CD4-positive, alpha-beta T cell (primary cell): ENCODE results near the gene RAMACL. TPM values are rescaled to one million over a fixed set of nuclear protein-coding genes. Genes with fewer than 3 reads are reported as not detected.

ENCODE experiments used
- ATAC-seq: fragments of 200-7000 bp; cut with Tn5 transposase; one replicate; pipeline ENCODE4 v1.10.0; 2022; ENCODE audit warnings: mild to moderate bottlenecking; ENCODE audit not compliant: poor library complexity
- CTCF ChIA-PET: fragments of 350-600 bp; sonication (Branson Sonifier 250); formaldehyde crosslinking; loops from one replicate; lab custom pipeline; 2021; ENCODE audit warnings: antibody characterized with exemption, inconsistent platforms; lab: Charles Lee
- POLR2A ChIA-PET: fragments of 350-600 bp; sonication (Branson Sonifier 250); formaldehyde crosslinking; loops from one replicate; lab custom pipeline; 2021; ENCODE audit warnings: antibody characterized with exemption, inconsistent platforms; lab: Charles Lee
- DNase-seq, 14 experiments: peaks; one replicate each; pipeline ENCODE4 v3.0.0-alpha.2; 2013 to 2020; ENCODE audit warnings: mixed read lengths in 2 of 14
- H3K27ac ChIP-seq, 2 donors: one replicate each; pipeline versions ENCODE4 v1.5.1 to v1.7.0; 2013; ENCODE audit warnings: low read length in 2 of 2, low read depth in 1 of 2, mild to moderate bottlenecking in 1 of 2
- H3K27me3 ChIP-seq, 2 experiments: 1 replicate in 1 of 2; 2 replicates in 1 of 2; pipeline versions ENCODE4 v1.6.1 to v1.7.0; 2013; ENCODE audit warnings: low read length in 2 of 2, control low read depth in 1 of 2, mild to moderate bottlenecking in 1 of 2, moderate library complexity in 1 of 2; ENCODE audit not compliant: insufficient read depth in 2 of 2, control insufficient read depth in 1 of 2
- H3K36me3 ChIP-seq: one replicate; pipeline ENCODE4 v1.6.1; 2013; ENCODE audit warnings: low read length, control low read depth; ENCODE audit not compliant: insufficient read depth
- H3K4me1 ChIP-seq: one replicate; pipeline ENCODE4 v1.6.1; 2013; ENCODE audit warnings: low read length, control low read depth; ENCODE audit not compliant: insufficient read depth
- H3K4me3 ChIP-seq: one replicate; pipeline ENCODE4 v1.5.1; 2013; ENCODE audit warnings: mild to moderate bottlenecking, low read length, moderate library complexity
- H3K9me3 ChIP-seq, 2 experiments: 1 replicate in 1 of 2; 2 replicates in 1 of 2; pipeline versions ENCODE4 v1.6.1 to v1.7.0; 2013; ENCODE audit warnings: low read length in 2 of 2, mild to moderate bottlenecking in 2 of 2, control low read depth in 1 of 2, moderate library complexity in 1 of 2; ENCODE audit not compliant: control insufficient read depth in 1 of 2, insufficient read depth in 1 of 2
- H3K27ac Mint-ChIP-seq: one replicate; pipeline ENCODE4 v1.8.0; 2020; ENCODE audit warnings: mixed read lengths
- H3K27me3 Mint-ChIP-seq: one replicate; pipeline ENCODE4 v1.8.0; 2021; ENCODE audit warnings: mixed read lengths
- H3K36me3 Mint-ChIP-seq: one replicate; pipeline ENCODE4 v1.8.0; 2021; ENCODE audit warnings: low read depth, mixed read lengths
- H3K4me1 Mint-ChIP-seq: one replicate; pipeline ENCODE4 v1.8.0; 2021; ENCODE audit warnings: low read depth, mixed read lengths
- H3K4me3 Mint-ChIP-seq: one replicate; pipeline ENCODE4 v1.8.0; 2020; ENCODE audit warnings: mild to moderate bottlenecking, mixed read lengths
- H3K9me3 Mint-ChIP-seq: one replicate; pipeline ENCODE4 v1.8.0; 2020; ENCODE audit warnings: mixed read lengths
- CTCF ChIP-seq: fragments of 200-600 bp; IDR thresholded peaks from one replicate; pipeline ENCODE4 v1.8.0; 2022; ENCODE audit warnings: antibody characterized with exemption, mild to moderate bottlenecking
- intact Hi-C, 2 experiments: fragments of 100-400 bp; cut with DNase I in 1 of 2; cut with micrococcal nuclease in 1 of 2; formaldehyde crosslinking; loops; one replicate each; pipeline versions ENCODE4 v1.15.1 to v1.9.0; 2023 to 2025; cut with DNase I, micrococcal nuclease
- total RNA-seq, 174 experiments: library from RNA in 2 of 174; stranded (reverse) in 2 of 174; gene quantifications; one replicate each; pipeline ENCODE4 v1.2.3 and lab custom pipeline; 2021 to 2026

RAMACL gene
- total RNA-seq, 2 experiments from 2014 or later, result 0.52 to 0.75 TPM

GRCh38 chr6:166563805-166564204, 22.7 kb downstream of the RAMACL start:
- POLR2A ChIA-PET, result no interaction called here
- H3K27ac Mint-ChIP-seq, result no peak overlapping the region
- CTCF ChIA-PET, result no interaction called here
- H3K27ac ChIP-seq, result no peak overlapping the region
- H3K27me3 ChIP-seq, result no peaks in the 10 kb centered on the region
- DNase-seq (no peak), ATAC-seq (no peak)
- H3K27me3 Mint-ChIP-seq, result no peaks in the 10 kb centered on the region
- H3K9me3 ChIP-seq, result peaks cover 10 to 11% of the 10 kb centered on the region in 2 experiments
- H3K4me1 ChIP-seq, result no peaks in the 10 kb centered on the region
- no peak overlapping the region for H3K4me3 Mint-ChIP-seq
- H3K4me1 Mint-ChIP-seq, result no peaks in the 10 kb centered on the region
- no peaks in the 10 kb centered on the region for H3K9me3 Mint-ChIP-seq
- H3K36me3 Mint-ChIP-seq, result peaks cover 10% of the 10 kb centered on the region
- intact Hi-C loops, result no loop called here
- H3K36me3 ChIP-seq, result no peaks in the 10 kb centered on the region
- H3K4me3 ChIP-seq, result no peak overlapping the region
- no peak for TF ChIP-seq CTCF

GRCh38 chr6:166563200-166563599, 23.3 kb downstream of the RAMACL start:
- Mint-ChIP-seq H3K27ac (no peak overlapping the region), H3K4me1 (no peaks in the 10 kb centered on the region)

GRCh38 chr6:166562726-166563125, 23.8 kb downstream of the RAMACL start:
- no peaks in the 10 kb centered on the region for H3K27me3 ChIP-seq
- Mint-ChIP-seq H3K4me3 (no peak overlapping the region), H3K36me3 (peaks cover 10% of the 10 kb centered on the region), H3K9me3 (no peaks in the 10 kb centered on the region), H3K27ac (no peak overlapping the region), H3K27me3 (no peaks in the 10 kb centered on the region), H3K4me1 (no peaks in the 10 kb centered on the region)
- H3K27ac ChIP-seq, result no peak overlapping the region
- POLR2A ChIA-PET, result no interaction called here
- CTCF ChIA-PET, result no interaction called here
- intact Hi-C loops, result no loop called here
- peaks cover 10 to 11% of the 10 kb centered on the region in 2 experiments for H3K9me3 ChIP-seq
- no peaks in the 10 kb centered on the region for H3K36me3 ChIP-seq
- TF ChIP-seq CTCF, result no peak
- DNase-seq (no peak), ATAC-seq (no peak)
- H3K4me1 ChIP-seq, result no peaks in the 10 kb centered on the region
- H3K4me3 ChIP-seq, result no peak overlapping the region

More at GRCh38 chr6:166563200-166563599, 23.3 kb downstream of the RAMACL start:
- H3K4me3 ChIP-seq, result no peak overlapping the region
- no peaks in the 10 kb centered on the region for H3K36me3 ChIP-seq
- TF ChIP-seq CTCF, result no peak
- ATAC-seq (no peak), DNase-seq (no peak)
- peaks cover 10% of the 10 kb centered on the region for H3K36me3 Mint-ChIP-seq
- no peak overlapping the region for H3K4me3 Mint-ChIP-seq
- H3K4me1 ChIP-seq, result no peaks in the 10 kb centered on the region
- intact Hi-C loops, result no loop called here
- CTCF ChIA-PET, result no interaction called here
- H3K27ac ChIP-seq, result no peak overlapping the region
- POLR2A ChIA-PET, result no interaction called here
- no peaks in the 10 kb centered on the region for H3K27me3 ChIP-seq
- peaks cover 10 to 11% of the 10 kb centered on the region in 2 experiments for H3K9me3 ChIP-seq
- H3K9me3 Mint-ChIP-seq, result no peaks in the 10 kb centered on the region
- no peaks in the 10 kb centered on the region for H3K27me3 Mint-ChIP-seq
